IMR-90 (cell line): ENCODE results near the gene FBXL5. TPM values are rescaled to one million over a fixed set of nuclear protein-coding genes. Genes with fewer than 3 reads are reported as not detected.
A peak's percentile ranks its signal among the peaks of the same experiment; 100 is the strongest.

Source experiments
- ATAC-seq: fragments of 200-7000 bp; cut with Tn5 transposase; 2 replicates; pipeline ENCODE4 v1.9.1; 2020; ENCODE audit warnings: low read depth, mild to moderate bottlenecking, moderate library complexity
- BruUV-seq: library from RNA; stranded (reverse); fragments of 400-500 nt; replicated peaks from 2 replicates; lab custom pipeline; 2021; lab: Mats Ljungman, UMichigan
- CTCF ChIA-PET: fragments of 300-600 bp; formaldehyde crosslinking; extraction: SDS; loops from one replicate; lab custom pipeline; 2021; ENCODE audit warnings: antibody characterized with exemption; lab: Yijun Ruan, JAX
- POLR2A ChIA-PET: fragments of 300-600 bp; sonication (Branson Sonifier 250); formaldehyde crosslinking; loops from one replicate; lab custom pipeline; 2022; ENCODE audit warnings: antibody characterized with exemption; ENCODE audit not compliant: unreplicated experiment; lab: Charles Lee
- DNase-seq: peaks from one replicate; pipeline ENCODE4 v3.0.0; 2013
- H2AFZ ChIP-seq: replicated peaks from 2 replicates; pipeline ENCODE3; 2013; ENCODE audit warnings: low read length, mild to moderate bottlenecking; ENCODE audit not compliant: poor library complexity
- H2AK5ac ChIP-seq: 2 replicates; pipeline ENCODE4 v1.6.1; 2013; ENCODE audit warnings: low read depth, low read length, inconsistent platforms
- H2AK9ac ChIP-seq: replicated peaks from 2 replicates; pipeline ENCODE3; 2013; ENCODE audit warnings: mild to moderate bottlenecking, low read depth, low read length, moderate library complexity; ENCODE audit not compliant: poor library complexity
- H2BK120ac ChIP-seq: 2 replicates; pipeline ENCODE4 v1.6.1; 2013; ENCODE audit warnings: low read depth, low read length, inconsistent platforms
- H2BK15ac ChIP-seq: 3 replicates; pipeline ENCODE4 v1.6.1; 2013; ENCODE audit warnings: low read depth, low read length, inconsistent platforms
- H2BK20ac ChIP-seq: 2 replicates; pipeline ENCODE4 v1.6.1; 2013; ENCODE audit warnings: low read depth, mild to moderate bottlenecking, inconsistent platforms, low read length, moderate library complexity
- H2BK5ac ChIP-seq: 2 replicates; pipeline ENCODE4 v1.6.1; 2013; ENCODE audit warnings: mild to moderate bottlenecking, low read depth, low read length, inconsistent platforms; ENCODE audit not compliant: poor library complexity, severe bottlenecking
- H3K14ac ChIP-seq: replicated peaks from 2 replicates; pipeline ENCODE4 v1.6.1; 2013; ENCODE audit warnings: low read depth, low read length, inconsistent platforms
- H3K18ac ChIP-seq: 2 replicates; pipeline ENCODE4 v1.6.1; 2013; ENCODE audit warnings: low read depth, low read length, control low read depth
- H3K23ac ChIP-seq: 2 replicates; pipeline ENCODE4 v1.6.1; 2013; ENCODE audit warnings: low read depth, low read length, inconsistent platforms
- H3K27ac ChIP-seq: 2 replicates; pipeline ENCODE4 v1.5.1; 2013; ENCODE audit warnings: mild to moderate bottlenecking, control low read depth, low read length; ENCODE audit not compliant: insufficient read depth
- H3K27me3 ChIP-seq: 2 replicates; pipeline ENCODE4 v1.6.1; 2013; ENCODE audit warnings: low read length; ENCODE audit not compliant: control insufficient read depth, insufficient read depth
- H3K36me3 ChIP-seq: 2 replicates; pipeline ENCODE4 v1.6.1; 2013; ENCODE audit warnings: low read length, mixed read lengths; ENCODE audit not compliant: control insufficient read depth, insufficient read depth
- H3K4ac ChIP-seq: 2 replicates; pipeline ENCODE4 v1.6.1; 2013; ENCODE audit warnings: low read depth, low read length, inconsistent platforms
- H3K4me1 ChIP-seq: 2 replicates; pipeline ENCODE4 v1.6.1; 2013; ENCODE audit warnings: low read length, mixed read lengths; ENCODE audit not compliant: control insufficient read depth, insufficient read depth
- H3K4me2 ChIP-seq: 2 replicates; pipeline ENCODE4 v1.6.1; 2013; ENCODE audit warnings: low read depth, mild to moderate bottlenecking, control low read depth, low read length, moderate library complexity
- H3K4me3 ChIP-seq: 2 replicates; pipeline ENCODE4 v1.5.1; 2013; ENCODE audit warnings: low read depth, mild to moderate bottlenecking, control low read depth, low read length, moderate library complexity; ENCODE audit not compliant: insufficient read depth
- H3K56ac ChIP-seq: 2 replicates; pipeline ENCODE4 v1.6.1; 2013; ENCODE audit warnings: low read length, inconsistent platforms; ENCODE audit not compliant: insufficient read depth; ENCODE audit errors: extremely low read depth
- H3K79me1 ChIP-seq, 2 experiments: 2 replicates each; pipeline ENCODE4 v1.6.1; 2013; ENCODE audit warnings: low read length in 2 of 2, inconsistent platforms in 1 of 2, low read depth in 1 of 2
- H3K9ac ChIP-seq: 2 replicates; pipeline ENCODE4 v1.6.1; 2013; ENCODE audit warnings: low read depth, low read length, control low read depth
- H3K9me1 ChIP-seq: 2 replicates; pipeline ENCODE4 v1.6.1; 2013; ENCODE audit warnings: low read length, inconsistent platforms; ENCODE audit not compliant: insufficient read depth
- H3K9me3 ChIP-seq: 2 replicates; pipeline ENCODE4 v1.6.1; 2013; ENCODE audit warnings: low read length; ENCODE audit not compliant: control insufficient read depth, insufficient read depth
- H4K20me1 ChIP-seq: 2 replicates; pipeline ENCODE4 v1.6.1; 2013; ENCODE audit warnings: low read length, inconsistent platforms; ENCODE audit not compliant: insufficient read depth
- H4K5ac ChIP-seq: 2 replicates; pipeline ENCODE4 v1.6.1; 2013; ENCODE audit warnings: mild to moderate bottlenecking, low read depth, low read length, control low read depth
- H4K8ac ChIP-seq, 2 experiments: 2 replicates each; pipeline ENCODE4 v1.6.1; 2013; ENCODE audit warnings: low read depth in 2 of 2, low read length in 2 of 2, control low read depth in 1 of 2, inconsistent platforms in 1 of 2
- H4K91ac ChIP-seq: 2 replicates; pipeline ENCODE4 v1.6.1; 2013; ENCODE audit warnings: low read depth, low read length, inconsistent platforms; ENCODE audit not compliant: insufficient read depth
- CEBPB ChIP-seq: IDR thresholded peaks from 2 replicates; pipeline ENCODE4 v1.6.1; 2012; ENCODE audit warnings: low read depth, low read length, improper control_type of control experiment
- CHD1 ChIP-seq: IDR thresholded peaks from 2 replicates; pipeline ENCODE4 v1.6.1; 2012; ENCODE audit warnings: low read depth, low read length, improper control_type of control experiment
- MAFK ChIP-seq: IDR thresholded peaks from 2 replicates; pipeline ENCODE4 v1.6.1; 2012; ENCODE audit warnings: low read depth, low read length, improper control_type of control experiment
- MAZ ChIP-seq: IDR thresholded peaks from 2 replicates; pipeline ENCODE4 v1.6.1; 2012; ENCODE audit warnings: low read depth, mild to moderate bottlenecking, low read length, improper control_type of control experiment, moderate library complexity, borderline replicate concordance
- NFE2L2 ChIP-seq: fragments of 150-350 bp; IDR thresholded peaks from 2 replicates; pipeline ENCODE4 v1.6.1; 2016; ENCODE audit warnings: low read depth, mild to moderate bottlenecking, low read length
- POLR2A ChIP-seq: IDR thresholded peaks from 2 replicates; pipeline ENCODE4 v1.6.1; 2012; ENCODE audit warnings: mild to moderate bottlenecking, low read depth, low read length
- RCOR1 ChIP-seq: IDR thresholded peaks from 2 replicates; pipeline ENCODE4 v1.6.1; 2012; ENCODE audit warnings: mild to moderate bottlenecking, low read length, improper control_type of control experiment; ENCODE audit not compliant: insufficient replicate concordance
- SMC3 ChIP-seq: fragments of 150-350 bp; IDR thresholded peaks from 2 replicates; pipeline ENCODE4 v1.6.1; 2016; ENCODE audit warnings: low read depth, mild to moderate bottlenecking, antibody characterized with exemption, low read length, moderate library complexity
- WGBS, 2 experiments: methylation state at CpG; one replicate each; pipeline versions ENCODE4 v1.1.5 to v1.1.7; 2013; ENCODE audit warnings: missing lambda C conversion rate in 2 of 2; ENCODE audit not compliant: insufficient read length in 1 of 2; ENCODE audit errors: extremely low coverage in 2 of 2; 5-methylcytosine and 5-hydroxymethylcytosine counted together
- dilution Hi-C: fragments of 300-500 bp; cut with HindIII; formaldehyde crosslinking; loops from one replicate; pipeline ENCODE4 v1.14.3; 2018; ENCODE audit warnings: low sequenced_read_pairs; ENCODE audit not compliant: unreplicated experiment
- in situ Hi-C: fragments of 300-500 bp; cut with MboI; formaldehyde crosslinking; loops from 3 replicates; pipeline ENCODE4 v1.14.3; 2019; ENCODE audit warnings: low sequenced_read_pairs, inconsistent platforms, mixed read lengths
- intact Hi-C: fragments of 100-400 bp; cut with micrococcal nuclease; formaldehyde crosslinking; loops from 2 replicates; pipeline ENCODE4 v1.10.0; 2022
- polyA plus RNA-seq, 3 experiments: library from polyadenylated mRNA; depleted of rRNA; stranded (reverse); fragments of >200 nt; gene quantifications; 2 replicates each; pipeline ENCODE4 v1.2.3, GENCODE V29; 2012; ENCODE audit warnings: low replicate concordance in 1 of 3
- total RNA-seq: library from RNA; depleted of rRNA; stranded (reverse); fragments of >200 nt; gene quantifications from 2 replicates; pipeline ENCODE4 v1.2.3, GENCODE V29; 2012
- TF ChIP-seq, protein P1 (sequence below): fragments of 150-350 bp; IDR thresholded peaks from 2 replicates; pipeline ENCODE4 v1.6.1; 2016; ENCODE audit warnings: low read depth, mild to moderate bottlenecking, low read length, moderate library complexity, borderline replicate concordance
- TF ChIP-seq, protein P2 (sequence below): conservative IDR thresholded peaks from 2 replicates; pipeline ENCODE4 v1.5.1; 2012; ENCODE audit warnings: mild to moderate bottlenecking, low read depth, low read length, improper control_type of control experiment

Gene FBXL5
- total and polyA plus RNA-seq, 2 of the 4 experiments (the other 2 are of a cell fraction) = 20.3 to 62.6 TPM

DNA sequence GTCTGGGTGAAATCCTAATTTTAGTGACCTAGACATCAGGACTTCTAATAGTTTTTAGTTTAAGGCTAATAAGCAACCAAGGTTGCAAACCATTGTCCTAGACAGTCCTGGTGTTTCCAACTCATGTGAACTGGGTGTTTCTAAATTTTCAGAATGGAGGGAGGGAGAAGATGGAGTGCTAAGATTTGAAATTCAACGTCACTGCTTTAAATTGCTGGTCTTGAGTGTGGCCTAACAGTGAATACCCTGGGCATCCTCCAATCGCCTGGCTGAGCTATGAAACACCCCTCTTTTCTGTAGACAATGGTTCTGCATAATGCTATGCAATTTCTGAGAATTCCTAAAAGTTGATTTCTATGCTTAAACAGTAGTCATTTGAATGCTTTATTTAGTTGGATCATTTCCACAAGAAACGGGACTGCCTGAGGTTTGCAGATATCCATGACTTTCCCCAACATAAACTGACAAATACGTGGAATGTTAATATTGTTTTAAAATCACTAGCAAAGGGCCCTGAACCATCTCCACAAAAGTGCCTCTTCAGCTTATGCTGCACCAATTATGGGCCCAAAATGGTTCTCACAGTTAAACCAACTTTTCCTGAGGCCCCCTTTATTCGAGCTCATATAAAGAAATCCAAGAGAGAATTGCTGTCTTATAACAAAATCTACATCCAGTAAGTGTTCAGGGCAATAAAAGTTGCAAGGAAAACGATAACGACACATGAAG lies 1.1 kb downstream of the FBXL5 start (continued):
- TF ChIP-seq, protein P1, sequence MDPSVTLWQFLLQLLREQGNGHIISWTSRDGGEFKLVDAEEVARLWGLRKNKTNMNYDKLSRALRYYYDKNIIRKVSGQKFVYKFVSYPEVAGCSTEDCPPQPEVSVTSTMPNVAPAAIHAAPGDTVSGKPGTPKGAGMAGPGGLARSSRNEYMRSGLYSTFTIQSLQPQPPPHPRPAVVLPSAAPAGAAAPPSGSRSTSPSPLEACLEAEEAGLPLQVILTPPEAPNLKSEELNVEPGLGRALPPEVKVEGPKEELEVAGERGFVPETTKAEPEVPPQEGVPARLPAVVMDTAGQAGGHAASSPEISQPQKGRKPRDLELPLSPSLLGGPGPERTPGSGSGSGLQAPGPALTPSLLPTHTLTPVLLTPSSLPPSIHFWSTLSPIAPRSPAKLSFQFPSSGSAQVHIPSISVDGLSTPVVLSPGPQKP = no peak

DNA sequence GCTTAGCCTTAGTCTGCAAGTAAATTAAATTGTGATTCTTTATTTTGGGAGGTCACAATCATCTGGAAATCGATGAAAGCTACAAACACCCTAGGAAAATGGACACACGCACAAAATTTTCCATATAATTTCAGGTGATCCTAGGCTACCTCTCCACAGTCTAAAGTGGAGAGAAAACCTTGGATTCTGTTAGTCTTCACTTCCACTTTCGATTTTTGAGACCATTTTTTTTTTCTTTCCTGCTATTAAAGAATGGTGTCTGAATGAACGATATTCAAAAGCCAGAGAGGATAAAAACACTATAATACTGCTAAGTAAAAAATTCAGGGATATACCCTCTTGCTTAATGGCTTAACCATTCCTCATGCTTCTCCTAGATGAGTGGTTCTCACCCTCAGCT lies 1.7 kb downstream of the FBXL5 start:
- no CpG with 5 or more reads among the region's 4 CpGs for WGBS, 2 experiments
- Histone ChIP-seq H3K9me3 (no peaks in the 10 kb centered on the region), H3K18ac (peak overlapping the region; percentile 51; the same call in 1 of the 2 replicates), H4K5ac (peak overlapping the region; percentile 28; the same call in 1 of the 2 replicates), H3K23ac (peak overlapping the region; percentile 87; the same call in 1 of the 2 replicates), H3K4me2 (peak overlapping the region; percentile 93), H4K91ac (no peak overlapping the region), H4K20me1 (peaks cover 22% of the 10 kb centered on the region; the same call in 1 of the 2 replicates), H2BK120ac (no peak overlapping the region), H2AFZ (no peak overlapping the region), H3K27me3 (no peaks in the 10 kb centered on the region), H3K4me3 (peak overlapping the region; percentile 96), H2AK9ac (no peak overlapping the region), H3K9ac (peak overlapping the region; percentile 98; the same call in 1 of the 2 replicates), H2BK15ac (0 out of 3 replicates have a peak overlapping the region, but pooled peaks have one; percentile 1), H2BK20ac (no peak overlapping the region), H3K56ac (peak overlapping the region; percentile 64; the same call in 1 of the 2 replicates), H3K9me1 (no peaks in the 10 kb centered on the region), H3K4me1 (peaks cover 12% of the 10 kb centered on the region), H3K14ac (peak overlapping the region; percentile 62), H3K4ac (peak overlapping the region; percentile 34; the same call in 1 of the 2 replicates), H2BK5ac (peak overlapping the region; percentile 99), H3K79me1 (peaks cover 7 to 29% of the 10 kb centered on the region in 2 experiments; a peak in 3 of 4 replicates), H3K36me3 (no peaks in the 10 kb centered on the region), H4K8ac (peak overlapping the region; percentile 11 to 62; a peak in 3 of 4 replicates), H2AK5ac (0 out of 2 replicates have a peak overlapping the region, but pooled peaks have one; percentile 18), H3K27ac (peak overlapping the region; percentile 97; the same call in 1 of the 2 replicates)
- TF ChIP-seq MAZ (no peak), NFE2L2 (no peak), CEBPB (no peak), RCOR1 (no peak), CHD1 (no peak), SMC3 (no peak), MAFK (no peak), POLR2A (no peak)
- TF ChIP-seq, protein P2, sequence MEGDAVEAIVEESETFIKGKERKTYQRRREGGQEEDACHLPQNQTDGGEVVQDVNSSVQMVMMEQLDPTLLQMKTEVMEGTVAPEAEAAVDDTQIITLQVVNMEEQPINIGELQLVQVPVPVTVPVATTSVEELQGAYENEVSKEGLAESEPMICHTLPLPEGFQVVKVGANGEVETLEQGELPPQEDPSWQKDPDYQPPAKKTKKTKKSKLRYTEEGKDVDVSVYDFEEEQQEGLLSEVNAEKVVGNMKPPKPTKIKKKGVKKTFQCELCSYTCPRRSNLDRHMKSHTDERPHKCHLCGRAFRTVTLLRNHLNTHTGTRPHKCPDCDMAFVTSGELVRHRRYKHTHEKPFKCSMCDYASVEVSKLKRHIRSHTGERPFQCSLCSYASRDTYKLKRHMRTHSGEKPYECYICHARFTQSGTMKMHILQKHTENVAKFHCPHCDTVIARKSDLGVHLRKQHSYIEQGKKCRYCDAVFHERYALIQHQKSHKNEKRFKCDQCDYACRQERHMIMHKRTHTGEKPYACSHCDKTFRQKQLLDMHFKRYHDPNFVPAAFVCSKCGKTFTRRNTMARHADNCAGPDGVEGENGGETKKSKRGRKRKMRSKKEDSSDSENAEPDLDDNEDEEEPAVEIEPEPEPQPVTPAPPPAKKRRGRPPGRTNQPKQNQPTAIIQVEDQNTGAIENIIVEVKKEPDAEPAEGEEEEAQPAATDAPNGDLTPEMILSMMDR = no peak
- TF ChIP-seq, protein P1 = no peak
- CTCF ChIA-PET = interaction anchor here (0.9 to 1.6 kb wide), 3 partner anchors 10 to 174 kb away, joined by 3 to 4 read pairs (median 3); no protein-coding TSS in a partner anchor
- BruUV-seq = no TSS peak
- dilution Hi-C loops (no loop called here), intact Hi-C loops (loop anchor here (5.0 kb wide), 2 partner anchors 74 to 416 kb away; no protein-coding TSS in a partner anchor), in situ Hi-C loops (no loop called here)
- DNase-seq = no peak
- ATAC-seq = no peak
- POLR2A ChIA-PET = no interaction called here
